Amniotic epithelial cell (primary cell): Measurements from ENCODE around the gene TMEM253.
A peak's percentile ranks its signal among the peaks of the same experiment; 100 is the strongest.

Experiments
- DNase-seq: peaks from one replicate; pipeline ENCODE4 v3.0.0-alpha.2; 2010; ENCODE audit warnings: low read depth

The TMEM253 gene

DNA sequence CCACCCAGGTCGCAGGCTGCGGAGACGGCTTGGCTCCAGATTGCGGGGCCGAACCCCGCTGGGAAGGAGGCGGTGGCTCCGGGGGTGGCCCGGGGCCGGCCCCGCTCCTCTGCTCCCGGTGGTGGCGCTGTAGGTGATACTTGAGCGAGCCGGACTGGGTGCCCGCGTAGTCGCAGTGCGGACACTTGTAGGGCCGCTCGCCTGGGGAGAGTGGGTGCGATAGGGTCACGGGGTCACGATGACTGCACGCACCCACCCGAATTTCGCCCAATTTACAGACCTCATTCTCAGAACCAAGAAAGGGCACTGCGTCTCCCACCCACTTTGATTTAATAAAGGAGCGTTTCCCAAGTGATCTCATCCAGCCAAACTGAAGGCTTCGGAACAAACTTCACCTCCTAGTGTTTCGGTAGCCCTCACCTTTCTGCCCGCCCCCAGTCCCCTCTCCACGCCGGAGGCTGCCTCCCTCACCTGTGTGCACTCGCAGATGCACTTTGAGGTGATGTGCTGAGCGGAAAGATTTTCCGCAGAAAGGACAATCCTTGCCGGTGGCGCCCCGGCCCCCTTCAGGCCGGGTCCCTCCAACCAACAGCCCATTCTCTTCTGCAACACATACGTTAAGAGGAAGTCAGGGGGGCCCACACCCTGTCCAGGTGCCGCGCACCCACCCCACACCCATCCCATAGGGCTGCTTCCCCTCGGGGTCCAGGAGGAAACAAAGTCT lies 9.8 kb upstream of the TMEM253 start:
- DNase-seq = no peak

GRCh38 chr14:21091821-21092272 lies 9.0 kb upstream of the TMEM253 start:
- no peak for DNase-seq

GRCh38 chr14:21092273-21093011 lies 8.4 kb upstream of the TMEM253 start:
- peak; percentile 52 for DNase-seq

GRCh38 chr14:21093018-21093417 lies 7.8 kb upstream of the TMEM253 start:
- DNase-seq = no peak

DNA sequence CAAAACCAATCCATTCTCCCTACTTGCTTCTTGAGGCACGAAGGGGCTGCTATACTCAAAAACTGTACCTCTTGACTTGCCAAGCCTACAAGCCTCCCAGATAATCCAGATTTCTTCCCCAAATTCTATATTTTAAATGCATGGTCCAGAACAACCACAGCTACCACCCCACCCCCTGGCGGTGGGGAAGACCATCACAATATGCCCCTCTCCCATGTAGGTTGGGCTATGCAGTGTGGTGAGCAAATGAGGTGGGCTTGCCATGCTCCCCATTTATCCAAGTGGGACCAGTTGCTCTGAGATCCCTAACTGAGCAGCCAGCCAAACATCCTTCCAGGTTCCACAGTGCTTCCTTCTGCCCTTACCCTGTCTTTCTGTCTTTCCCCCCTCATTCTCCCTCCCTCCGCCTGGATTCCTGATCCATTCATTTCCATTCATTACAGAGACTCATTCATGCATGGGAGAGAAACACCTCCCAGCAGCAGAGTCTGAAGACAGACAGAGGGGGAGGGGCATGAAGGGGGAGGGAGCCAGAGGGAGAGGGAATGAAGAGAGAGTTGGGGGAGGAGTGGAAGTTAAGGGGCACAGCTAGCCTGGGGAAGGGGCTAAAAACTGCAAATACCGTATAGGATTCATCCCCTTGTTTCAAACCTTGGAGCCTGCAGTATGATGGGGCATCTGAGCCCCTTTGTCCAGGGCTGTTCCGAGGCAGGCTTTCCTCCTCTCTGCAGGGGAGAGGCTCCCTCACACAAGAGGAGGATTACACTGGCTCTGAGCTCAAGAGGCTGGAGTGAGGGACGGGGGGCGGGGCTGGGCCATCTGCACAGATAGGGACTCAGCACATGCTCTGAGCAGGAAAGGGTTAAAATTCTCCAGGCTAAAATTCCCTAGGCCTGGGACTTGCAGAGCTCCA lies 6.8 kb upstream of the TMEM253 start:
- DNase-seq = no peak

DNA sequence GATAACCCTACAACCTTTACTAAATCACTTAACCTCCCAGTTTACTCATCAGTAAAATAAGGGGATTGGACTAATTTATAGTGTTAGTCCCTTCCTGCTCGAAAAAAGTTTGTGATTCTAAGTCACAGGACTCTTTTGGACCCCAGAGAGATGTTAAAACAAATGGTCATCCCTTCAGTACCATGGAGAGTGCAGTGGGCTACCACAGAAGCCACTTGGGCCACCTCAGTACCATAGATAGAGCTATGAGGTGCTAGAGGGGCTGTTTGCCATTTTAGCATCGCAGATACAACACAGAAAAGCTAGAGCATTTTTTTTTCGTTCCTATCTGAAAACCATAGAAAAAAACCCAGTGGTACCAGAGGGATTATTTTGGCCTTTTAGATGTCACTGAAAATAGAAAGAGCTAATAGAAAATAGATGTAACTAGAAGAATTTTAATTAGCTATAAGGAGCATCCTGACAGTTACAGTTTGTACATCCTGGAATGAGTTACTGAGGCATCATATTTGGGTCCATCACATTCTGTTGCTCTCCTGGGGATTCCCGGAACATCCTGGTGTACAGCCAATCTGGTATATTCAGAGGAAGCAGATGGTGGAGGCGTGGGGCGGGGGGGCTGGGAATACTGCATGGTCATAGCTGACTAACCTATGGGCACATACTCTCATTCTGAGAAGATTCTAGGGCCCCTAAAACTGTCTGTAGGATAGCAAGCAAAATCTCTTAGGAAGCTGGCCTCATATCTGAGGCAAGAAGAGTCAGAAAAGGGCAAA lies 5.2 kb upstream of the TMEM253 start:
- DNase-seq = no peak

- no peak for DNase-seq
These were observed 4.4 kb upstream of the TMEM253 start for GRCh38 chr14:21096438-21096837.

DNA sequence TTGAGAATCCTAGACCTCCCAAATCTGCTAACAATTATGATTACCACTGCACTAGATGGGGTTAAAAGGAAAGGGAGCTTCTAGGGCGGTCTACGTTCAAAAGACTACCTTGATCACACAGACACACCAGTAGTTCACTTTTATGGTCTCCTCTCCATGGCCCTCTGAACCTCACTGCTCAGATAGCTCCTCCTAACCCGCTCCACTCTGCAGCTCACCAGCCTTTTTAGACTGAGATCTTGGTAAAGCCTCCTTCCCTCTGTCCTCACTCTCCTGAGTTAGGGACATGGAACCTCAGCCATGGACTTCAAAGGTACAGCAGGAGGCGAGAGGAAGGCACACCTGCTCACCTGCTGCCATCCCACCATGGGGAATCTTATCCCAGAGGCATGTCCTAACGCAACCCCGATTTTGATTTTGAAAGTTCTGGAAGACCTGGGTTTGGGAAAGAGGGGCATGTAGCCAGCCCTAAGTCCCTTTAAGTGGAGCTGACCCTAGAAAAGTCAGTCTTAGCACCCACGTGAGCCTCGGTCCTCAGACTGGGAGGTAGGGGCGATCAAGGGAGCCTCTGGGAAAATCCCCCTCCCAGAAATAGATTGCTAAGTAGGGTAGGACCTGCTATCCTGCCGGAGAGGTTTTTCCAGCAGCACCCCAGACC lies 3.8 kb upstream of the TMEM253 start:
- DNase-seq = no peak

GRCh38 chr14:21097636-21098075 lies 3.2 kb upstream of the TMEM253 start:
- no peak for DNase-seq

DNA sequence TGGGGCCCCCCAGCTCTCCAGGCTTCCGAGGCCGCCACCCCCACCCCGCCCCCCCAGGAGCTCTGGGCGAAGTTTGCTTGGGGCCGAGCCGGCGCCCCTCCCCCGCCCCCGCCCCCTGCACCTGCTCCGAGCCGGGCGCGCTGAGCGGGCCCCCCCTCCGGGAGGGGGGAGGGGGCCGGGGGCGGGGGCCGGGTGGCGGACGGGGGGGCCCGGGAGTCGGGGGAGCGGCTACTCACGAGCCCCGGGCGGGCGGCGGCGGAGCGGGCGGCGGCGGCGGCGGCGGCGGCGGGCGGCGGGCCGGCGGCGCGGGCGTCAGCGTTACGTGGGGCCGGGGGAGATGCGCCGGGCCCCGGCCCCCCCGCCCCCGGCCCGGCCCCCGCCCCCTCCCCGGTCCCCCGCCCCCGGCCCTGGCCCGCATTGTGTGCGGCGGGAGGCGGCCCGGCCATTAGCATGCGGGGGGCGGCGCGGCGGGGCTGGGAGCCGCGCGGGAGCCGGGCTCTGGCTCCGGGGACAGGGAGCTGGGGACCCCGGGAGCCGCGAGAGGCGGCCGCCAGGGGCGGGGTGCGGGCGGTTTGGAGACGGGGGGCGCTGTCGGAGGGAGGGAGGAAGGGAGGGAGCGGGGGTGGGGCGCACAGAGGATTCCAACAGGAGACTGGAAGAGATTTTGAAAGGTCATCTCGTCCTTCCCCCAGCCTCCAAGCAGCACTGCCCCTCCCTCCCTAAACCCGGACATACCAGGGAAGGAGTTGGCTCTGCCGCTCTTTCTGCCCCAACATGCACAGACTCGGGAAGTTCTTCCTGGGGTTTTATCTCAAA lies 2.6 kb upstream of the TMEM253 start, which contains the start of gene ZNF219:
ZNF219 (minus strand) TSS at position 580 of the 816 bp plus-strand sequence. CDS start 5,064 bp downstream, outside the sequence.
- peak; percentile 44 for DNase-seq

DNA sequence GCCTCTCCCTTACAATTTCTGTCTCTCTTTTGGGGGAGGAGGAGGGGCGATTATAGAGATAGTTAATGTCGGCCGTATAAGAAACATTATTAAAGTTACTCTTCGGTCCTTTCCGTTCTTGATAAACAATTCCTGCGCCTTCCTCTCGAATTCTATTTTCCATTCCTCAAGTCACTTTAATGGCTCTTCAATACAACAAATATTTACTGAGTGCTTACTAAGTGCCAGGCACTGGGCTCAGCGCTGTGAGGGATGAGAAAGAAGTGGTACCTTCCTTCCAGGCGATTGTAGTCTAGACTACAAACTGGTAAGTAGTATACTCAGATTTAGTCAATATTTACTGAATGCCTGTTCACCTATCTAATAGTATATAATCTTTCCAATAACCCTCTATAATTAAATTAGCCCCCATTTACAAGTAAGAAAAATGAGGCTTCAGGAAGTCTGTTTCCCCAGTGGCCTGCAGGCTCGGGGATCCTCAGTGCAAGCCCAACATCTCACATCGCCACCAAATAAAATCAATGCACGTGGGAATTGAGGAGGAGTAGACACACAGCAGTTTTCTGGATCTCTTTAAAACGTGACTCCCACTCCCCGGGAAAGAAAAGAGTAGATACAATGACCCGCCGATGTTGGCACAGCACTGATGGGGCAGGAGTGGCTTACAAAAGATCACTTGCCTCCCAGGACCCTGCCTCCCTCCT lies 1.8 kb upstream of the TMEM253 start:
- DNase-seq = no peak

DNA sequence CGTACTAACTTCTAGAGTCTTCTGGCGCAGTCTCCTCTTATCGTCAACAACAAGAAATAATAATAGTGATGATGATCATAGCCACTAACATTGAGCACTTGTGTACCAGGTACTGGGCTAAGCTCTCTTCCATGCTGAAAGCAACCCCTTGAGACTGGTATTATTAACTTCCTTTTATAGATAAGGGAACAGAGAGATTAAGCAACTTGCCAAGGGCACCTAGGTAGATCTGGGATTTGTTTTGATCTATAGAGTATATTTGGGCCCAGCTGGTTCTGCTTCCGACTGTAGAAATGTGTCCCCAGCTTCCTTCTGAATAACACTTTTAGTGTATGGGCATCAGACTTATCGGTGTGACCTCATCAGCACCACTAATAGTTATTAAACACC lies 1.3 kb upstream of the TMEM253 start:
- no peak for DNase-seq

- no peak for DNase-seq
These were observed 1.0 kb downstream of the TMEM253 start for GRCh38 chr14:21101802-21102413.

DNA sequence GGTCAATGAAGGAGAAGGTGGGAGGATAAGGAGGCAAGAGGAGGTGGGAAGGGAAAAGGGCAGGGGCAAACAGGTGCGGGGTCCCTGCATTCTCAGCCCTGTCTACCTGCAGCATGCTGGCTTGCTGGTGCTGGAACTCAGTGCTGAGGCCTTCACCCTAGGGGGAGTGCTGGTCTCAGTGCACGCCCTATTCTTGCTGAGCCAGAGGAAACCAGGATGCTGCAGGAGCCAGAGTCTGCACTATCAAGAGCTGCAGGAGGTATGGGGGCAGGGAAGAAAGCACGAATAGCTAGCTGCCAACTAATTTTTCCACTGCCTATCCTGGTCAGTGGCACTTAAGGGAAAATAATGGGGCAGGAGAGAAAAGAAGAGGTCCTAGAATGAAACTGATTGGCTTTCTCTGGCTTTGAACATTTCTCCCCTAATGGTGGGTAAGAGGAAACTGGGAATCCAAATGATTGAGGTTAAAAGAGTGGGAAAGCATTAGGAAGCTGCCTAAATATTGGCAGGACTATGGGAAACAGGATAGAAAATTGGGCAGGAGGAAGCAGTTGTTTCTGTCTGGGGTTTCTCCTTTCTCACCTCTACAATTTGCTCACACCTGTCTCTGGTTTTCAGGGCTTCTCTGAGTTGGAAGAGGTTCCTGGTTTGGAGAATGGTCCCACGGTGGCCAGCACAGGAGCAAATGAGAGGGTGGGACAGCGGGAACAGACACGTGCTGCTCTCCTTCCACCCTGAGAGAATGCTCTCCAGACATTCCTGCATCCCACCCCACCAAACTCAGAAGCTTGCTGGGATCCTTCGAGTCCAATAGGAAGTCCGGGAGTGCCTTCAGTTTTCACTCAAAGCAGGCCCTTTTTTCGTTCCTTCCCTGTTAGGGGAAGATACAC lies 1.9 kb downstream of the TMEM253 start:
- no peak for DNase-seq

DNA sequence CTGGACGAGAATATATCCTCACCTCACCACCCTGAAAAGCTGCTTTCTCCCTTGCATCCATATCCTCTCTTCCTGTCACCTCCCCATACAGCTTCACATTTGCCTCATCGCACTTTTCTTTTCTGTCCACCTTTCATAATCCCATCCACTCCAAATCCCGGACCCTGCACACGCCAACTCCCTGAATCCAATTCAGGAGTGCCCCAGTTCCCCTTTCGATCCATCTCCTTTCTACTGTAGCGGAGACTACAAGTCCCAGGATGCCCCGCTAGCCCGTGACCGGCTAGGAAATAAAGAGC lies 2.5 kb downstream of the TMEM253 start:
- no peak for DNase-seq

GRCh38 chr14:21103710-21104447 lies 3.0 kb downstream of the TMEM253 start:
- DNase-seq = peak; percentile 95

DNA sequence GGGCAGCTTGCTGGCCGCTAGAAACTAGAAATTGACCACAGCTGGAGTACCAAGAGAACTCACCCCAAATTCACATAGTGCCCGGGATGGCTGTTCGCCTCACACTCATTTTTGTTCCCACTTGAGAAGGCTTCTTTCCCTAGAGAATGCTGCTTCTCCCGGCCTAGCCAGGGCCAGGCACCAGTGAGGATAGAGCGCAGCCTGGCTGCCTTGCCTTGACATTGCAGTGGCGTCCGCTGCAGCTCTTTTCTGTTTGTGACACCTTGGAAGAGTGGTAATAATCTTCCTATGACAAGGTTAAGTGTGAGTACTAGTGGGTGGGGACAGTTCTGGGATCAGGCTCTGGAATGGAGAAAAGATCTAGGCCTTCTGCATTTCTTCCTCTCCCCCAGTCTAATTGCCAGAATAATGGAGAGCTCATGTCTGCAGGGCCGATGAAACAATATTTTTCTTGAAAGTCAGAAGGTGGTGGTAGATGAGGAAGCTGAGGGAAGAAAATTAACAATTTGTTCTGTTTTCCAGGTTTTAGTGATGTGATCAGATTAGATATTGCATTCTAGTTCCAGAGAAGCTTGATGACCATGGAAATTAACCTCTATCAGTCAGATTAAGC lies 3.7 kb downstream of the TMEM253 start:
- peak; percentile 76 for DNase-seq
